GM18909 (cell line): ENCODE results near the gene NUP133.
"Not testable (repeated sequence)": the region's sequence is repeated elsewhere in the genome, so short reads cannot be mapped to it uniquely, and the experiment has no call there.

Experiments
- ATAC-seq: cut with Tn5 transposase; IDR thresholded peaks from one replicate; pipeline ENCODE4 v1.9.1; 2021; ENCODE audit warnings: mild to moderate bottlenecking; ENCODE audit not compliant: unreplicated experiment, poor library complexity

NUP133 gene

DNA sequence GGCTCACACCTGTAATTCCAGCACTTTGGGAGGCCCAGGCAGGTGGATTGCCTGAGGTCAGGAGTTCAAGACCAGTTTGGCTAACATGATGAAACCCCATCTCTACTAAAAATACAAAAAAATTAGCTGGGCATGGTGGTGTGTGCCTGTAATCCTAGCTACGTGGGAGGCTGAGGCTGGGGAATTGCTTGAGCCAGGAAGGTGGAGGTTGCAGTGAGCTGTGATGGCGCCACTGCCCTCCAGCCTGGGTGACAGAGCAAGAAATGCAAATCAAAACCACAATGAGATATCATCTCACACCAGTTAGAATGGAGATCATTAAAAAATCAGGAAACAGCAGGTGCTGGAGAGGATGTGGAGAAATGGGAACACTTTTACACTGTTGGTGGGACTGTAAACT is 3.1 kb upstream of the NUP133 start:
- not testable (repeated sequence) for ATAC-seq

DNA sequence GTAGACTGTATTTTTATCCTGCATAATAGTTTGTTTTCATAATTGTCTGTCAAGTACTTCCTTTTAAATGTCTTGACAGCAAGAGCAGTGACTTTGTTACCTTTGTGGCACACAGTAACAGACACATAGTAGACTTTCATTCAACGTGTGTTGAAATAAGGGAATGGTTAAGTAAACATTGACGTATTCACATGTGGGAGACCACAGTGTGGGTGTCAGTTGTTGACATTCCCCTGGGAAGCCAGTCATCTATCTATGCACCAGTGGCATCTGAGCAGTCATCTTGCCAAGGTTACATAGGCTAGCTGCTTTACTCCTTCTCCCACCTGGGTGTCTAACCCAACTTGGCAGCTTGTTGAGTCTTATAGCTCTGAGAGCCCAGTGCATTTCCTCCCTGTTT is 1.4 kb upstream of the NUP133 start:
- ATAC-seq: no peak

- no peak for ATAC-seq
Measured at GRCh38 chr1:229508823-229509337, 739 bp upstream of the NUP133 start.

- no peak for ATAC-seq
Measured at GRCh38 chr1:229507502-229507901, 639 bp downstream of the NUP133 start.

- ATAC-seq: no peak
Measured at GRCh38 chr1:229506633-229507032, 1.5 kb downstream of the NUP133 start.

DNA sequence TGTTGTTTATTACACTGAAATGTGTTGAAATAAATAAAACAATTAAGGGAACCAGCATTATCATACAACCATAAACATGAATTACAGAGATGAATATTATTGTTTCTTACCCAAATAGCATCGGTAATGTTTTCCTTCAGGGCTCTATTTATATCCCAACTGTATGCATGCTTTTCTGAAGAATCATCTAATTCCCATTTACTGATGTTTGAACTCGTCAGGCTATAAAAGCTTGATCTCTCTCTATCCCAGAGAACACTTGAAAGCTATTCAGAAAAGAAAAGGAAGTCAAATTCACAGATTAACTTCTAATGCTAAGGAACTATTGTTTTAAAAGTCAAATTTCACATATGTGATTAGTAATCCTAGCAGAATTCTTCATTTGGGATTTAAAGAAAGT is 12.4 kb downstream of the NUP133 start:
- ATAC-seq: no peak

- ATAC-seq: no peak
Measured at GRCh38 chr1:229487181-229487580, 21.0 kb downstream of the NUP133 start.

GRCh38 chr1:229485318-229485717 is 22.8 kb downstream of the NUP133 start:
- ATAC-seq: no peak

GRCh38 chr1:229482511-229482910 is 25.6 kb downstream of the NUP133 start:
- no peak for ATAC-seq

GRCh38 chr1:229480495-229480894 is 27.6 kb downstream of the NUP133 start:
- peak; percentile 42 for ATAC-seq

DNA sequence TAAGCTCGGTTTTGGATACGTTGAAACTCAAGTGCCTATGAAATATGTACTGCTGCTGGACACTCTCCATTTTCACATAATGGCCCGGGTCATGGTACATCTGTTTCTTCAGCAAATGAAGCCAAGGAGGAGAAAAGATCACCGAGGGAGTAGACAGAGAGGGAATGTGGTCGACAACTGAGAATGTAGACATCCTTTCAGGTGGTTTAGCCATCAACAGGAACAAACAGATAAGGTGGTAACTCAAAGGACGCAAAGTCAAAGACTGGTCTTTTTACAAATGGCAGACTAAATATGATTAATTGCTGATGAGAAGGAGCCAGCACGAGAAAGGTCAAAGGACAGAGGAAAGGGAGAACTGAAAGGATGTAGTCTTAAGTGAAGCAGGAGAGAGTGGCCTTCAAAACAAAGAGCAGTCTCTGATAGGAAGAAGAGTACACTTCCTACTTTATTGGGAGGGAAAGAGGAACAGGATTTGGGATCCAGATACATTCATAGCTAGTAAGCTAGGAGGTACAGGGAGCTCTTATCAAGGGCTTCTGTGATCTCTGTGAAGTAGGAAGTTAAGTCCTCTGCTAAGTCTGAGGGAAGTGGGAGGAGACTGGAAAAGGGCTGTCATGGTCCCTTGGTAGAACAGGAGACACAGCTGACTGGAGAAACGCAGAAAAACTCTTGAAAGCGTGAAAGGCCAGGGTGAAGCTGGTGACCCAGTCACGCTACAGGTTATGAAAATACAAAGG is 28.3 kb downstream of the NUP133 start:
- peak; percentile 76 for ATAC-seq

GRCh38 chr1:229478852-229479251 is 29.3 kb downstream of the NUP133 start:
- peak; percentile 64 for ATAC-seq

- ATAC-seq: not testable (repeated sequence)
Measured at GRCh38 chr1:229475859-229476258, 32.3 kb downstream of the NUP133 start.

GRCh38 chr1:229474509-229474908 is 33.6 kb downstream of the NUP133 start:
- ATAC-seq: no peak

DNA sequence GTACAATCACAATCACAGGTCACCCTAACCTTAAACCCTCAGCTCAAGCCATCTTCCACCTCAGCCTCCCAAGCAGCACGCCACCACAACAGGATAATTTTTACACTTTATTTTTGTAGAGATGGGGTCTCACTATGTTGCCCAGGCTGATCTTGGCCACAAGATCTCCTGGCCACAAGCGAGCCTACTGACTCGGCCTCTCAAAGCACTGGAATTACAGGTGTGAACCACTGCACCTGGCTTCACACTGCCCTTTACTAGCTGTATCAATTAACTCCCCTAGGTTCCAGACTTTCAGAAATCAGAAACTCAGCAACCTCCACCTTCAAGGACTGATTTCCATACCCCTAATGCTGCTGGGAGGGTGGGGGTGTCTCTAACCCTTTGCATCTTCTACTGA is 37.0 kb downstream of the NUP133 start:
- no peak for ATAC-seq

DNA sequence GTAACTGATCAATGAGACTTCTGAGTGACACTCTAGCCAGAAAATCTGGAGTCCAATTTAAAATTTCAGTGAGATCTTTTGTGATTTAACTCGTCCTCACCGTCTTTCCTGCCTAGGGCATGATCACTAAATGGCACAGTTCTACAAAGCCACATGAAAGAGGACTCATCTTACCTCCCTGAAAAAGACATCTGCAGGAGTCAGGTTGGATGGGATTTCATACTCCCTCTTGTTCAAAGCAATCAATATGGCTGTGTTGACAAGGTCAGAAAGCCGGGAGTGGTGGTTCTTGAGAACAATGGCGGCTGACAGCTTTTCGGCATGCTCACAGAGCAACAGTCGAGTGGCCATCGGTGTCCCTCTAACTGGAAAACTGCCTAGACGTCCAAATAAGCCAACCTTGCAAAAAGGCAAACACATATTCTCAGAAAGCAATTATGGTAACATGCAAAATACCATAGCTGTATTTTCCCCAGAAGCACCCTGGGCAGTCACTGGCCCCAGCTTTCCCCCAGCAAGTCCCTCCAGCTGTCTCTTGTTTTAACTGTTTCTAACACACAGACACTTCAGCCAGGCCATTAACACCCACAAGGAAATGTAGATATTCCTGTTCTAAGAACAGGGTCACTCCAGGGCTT is 37.6 kb downstream of the NUP133 start:
- ATAC-seq: no peak

DNA sequence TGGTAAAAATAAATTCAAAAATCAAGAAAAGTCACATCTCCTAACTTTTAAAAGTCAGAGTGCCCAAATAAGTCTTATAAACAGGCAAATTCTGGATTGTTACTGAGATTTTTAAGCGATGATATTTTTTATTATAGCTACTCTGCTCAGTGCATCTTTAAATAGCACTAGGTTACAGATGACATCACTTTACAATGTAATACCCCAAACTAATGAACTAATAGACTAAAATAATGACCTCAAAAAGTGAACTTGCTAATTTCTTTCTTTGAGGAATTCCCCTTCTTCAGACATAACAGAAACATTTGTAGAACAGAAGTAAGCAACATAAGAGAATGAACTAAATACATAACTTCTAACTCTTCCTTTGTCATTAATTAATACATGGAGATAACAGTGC is 41.3 kb downstream of the NUP133 start:
- no peak for ATAC-seq

DNA sequence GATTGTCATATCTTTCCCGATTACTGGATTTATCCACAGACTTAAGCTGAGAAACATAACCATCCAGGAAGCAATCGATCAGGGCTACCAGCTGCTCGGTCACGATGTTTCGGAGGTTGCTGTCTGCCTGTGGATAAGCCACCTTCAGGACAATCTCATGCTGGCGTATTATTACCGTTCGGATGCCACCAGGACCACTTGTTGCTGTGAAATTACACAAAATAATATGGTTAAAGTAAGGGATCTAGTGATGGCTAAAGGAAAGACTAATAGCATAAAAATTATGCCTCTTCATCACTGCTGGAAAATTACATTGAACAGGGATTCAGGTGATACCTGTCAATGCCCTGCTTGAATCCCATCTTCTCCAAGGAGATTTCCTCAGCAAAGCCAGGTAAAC is 43.5 kb downstream of the NUP133 start:
- ATAC-seq: no peak

GRCh38 chr1:229461032-229461668 is 47.0 kb downstream of the NUP133 start:
- ATAC-seq: no peak

GRCh38 chr1:229459815-229460214 is 48.3 kb downstream of the NUP133 start:
- no peak for ATAC-seq

- ATAC-seq: no peak
Measured at GRCh38 chr1:229457436-229457835, 50.7 kb downstream of the NUP133 start.
